Smooth muscle cell (in vitro differentiated cells): ENCODE results near the gene CISD3. TPM values are rescaled to one million over a fixed set of nuclear protein-coding genes. Genes with fewer than 3 reads are reported as not detected.

ENCODE experiments used
- DNase-seq: peaks from one replicate; lab custom pipeline; 2025; ENCODE audit not compliant: unreplicated experiment; lab: John Stamatoyannopoulos, UW
- H2AFZ ChIP-seq: fragments of 200-600 bp; sonication (generic); 2 replicates; pipeline ENCODE4 v1.6.0; 2016; ENCODE audit warnings: antibody characterized with exemption, low read depth, mild to moderate bottlenecking
- H3F3A ChIP-seq: fragments of 200-600 bp; sonication (generic); 2 replicates; pipeline ENCODE4 v1.6.0; 2017; ENCODE audit warnings: antibody characterized with exemption, low read depth
- H3K27ac ChIP-seq: fragments of 200-600 bp; sonication (generic); 2 replicates; pipeline ENCODE4 v1.5.1; 2016; ENCODE audit warnings: low read depth, mild to moderate bottlenecking
- H3K27me3 ChIP-seq: fragments of 200-600 bp; sonication (generic); 2 replicates; pipeline ENCODE4 v1.6.1; 2016; ENCODE audit warnings: low read depth, mild to moderate bottlenecking
- H3K36me3 ChIP-seq: fragments of 200-600 bp; sonication (generic); 2 replicates; pipeline ENCODE4 v1.5.1; 2016; ENCODE audit warnings: low read depth
- H3K4me1 ChIP-seq: fragments of 200-600 bp; sonication (generic); 2 replicates; pipeline ENCODE4 v1.5.1; 2016; ENCODE audit warnings: low read depth
- H3K4me2 ChIP-seq: fragments of 200-600 bp; sonication (generic); 2 replicates; pipeline ENCODE4 v1.6.0; 2016; ENCODE audit warnings: mild to moderate bottlenecking
- H3K4me3 ChIP-seq: fragments of 200-600 bp; sonication (generic); 2 replicates; pipeline ENCODE4 v1.5.1; 2016; ENCODE audit warnings: mild to moderate bottlenecking
- H3K79me2 ChIP-seq: fragments of 200-600 bp; sonication (generic); 2 replicates; pipeline ENCODE4 v1.6.0; 2016; ENCODE audit warnings: low read depth, mild to moderate bottlenecking
- H3K9ac ChIP-seq: fragments of 200-600 bp; sonication (generic); 2 replicates; pipeline ENCODE4 v1.6.0; 2016; ENCODE audit warnings: low read depth
- H3K9me3 ChIP-seq: fragments of 200-600 bp; sonication (generic); replicated peaks from 2 replicates; pipeline ENCODE4 v1.5.1; 2016; ENCODE audit warnings: low read depth
- H4K20me1 ChIP-seq: fragments of 200-600 bp; sonication (generic); 2 replicates; pipeline ENCODE4 v1.6.0; 2016; ENCODE audit warnings: low read depth
- CTCF ChIP-seq: fragments of 200-600 bp; sonication (generic); IDR thresholded peaks from 2 replicates; pipeline ENCODE4 v1.5.1; 2017; ENCODE audit warnings: borderline replicate concordance, mild to moderate bottlenecking, antibody characterized with exemption; ENCODE audit not compliant: insufficient read depth, poor library complexity, severe bottlenecking
- WGBS: methylation state at CpG from one replicate; pipeline ENCODE4 v1.1.7; 2016; ENCODE audit warnings: low lambda C conversion rate; 5-methylcytosine and 5-hydroxymethylcytosine counted together
- polyA plus RNA-seq: library from polyadenylated mRNA; unstranded; fragments of >200 nt; fragmentation: Nextera tagmentation; extraction: Ambion mirVana; gene quantifications from 2 replicates; pipeline ENCODE4 v1.2.1, GENCODE V29; 2016
- total RNA-seq: library from RNA; depleted of rRNA; stranded (reverse); fragments of >200 nt; gene quantifications from 2 replicates; pipeline ENCODE4 v1.2.3, GENCODE V29; 2014

The CISD3 gene
- total and polyA plus RNA-seq, 2 experiments from 2014 or later: 1.3 to 15.1 TPM

- TF ChIP-seq CTCF: no peak
- no peak overlapping the region for H3K4me2 ChIP-seq
- H3K9ac ChIP-seq: no peak overlapping the region
Observed at GRCh38 chr17:38727736-38728135, 2.4 kb upstream of the CISD3 start.

GRCh38 chr17:38728290-38728831, 1.8 kb upstream of the CISD3 start:
- Histone ChIP-seq H4K20me1 (no peaks in the 10 kb centered on the region), H3K27me3 (no peaks in the 10 kb centered on the region), H2AFZ (no peak overlapping the region), H3K36me3 (no peaks in the 10 kb centered on the region), H3K4me2 (no peak overlapping the region), H3K4me1 (peaks cover 5% of the 10 kb centered on the region), H3K9me3 (no peaks in the 10 kb centered on the region), H3K4me3 (no peak overlapping the region), H3K27ac (no peak overlapping the region), H3K9ac (no peak overlapping the region), H3K79me2 (no peaks in the 10 kb centered on the region), H3F3A (peaks cover 12% of the 10 kb centered on the region)
- 88% methylated on average over 8 of the region's 8 CpGs for WGBS
- no peak for TF ChIP-seq CTCF
- no peak for DNase-seq

More at GRCh38 chr17:38727736-38728135, 2.4 kb upstream of the CISD3 start:
- no peak overlapping the region for H2AFZ ChIP-seq
- no peak for DNase-seq
- H3K27ac ChIP-seq: no peak overlapping the region
- no peaks in the 10 kb centered on the region for H3K9me3 ChIP-seq
- no peaks in the 10 kb centered on the region for H4K20me1 ChIP-seq
- no peaks in the 10 kb centered on the region for H3K27me3 ChIP-seq
- peaks cover 12% of the 10 kb centered on the region for H3F3A ChIP-seq
- WGBS: 87% methylated on average over 5 of the region's 5 CpGs
- no peak overlapping the region for H3K4me3 ChIP-seq
- no peaks in the 10 kb centered on the region for H3K36me3 ChIP-seq
- H3K4me1 ChIP-seq: peaks cover 5% of the 10 kb centered on the region
- no peaks in the 10 kb centered on the region for H3K79me2 ChIP-seq

- Histone ChIP-seq H3K4me1 (peaks cover 5% of the 10 kb centered on the region), H3K4me3 (peak overlapping the region; percentile 72), H3F3A (peaks cover 12% of the 10 kb centered on the region), H2AFZ (no peak overlapping the region), H3K27ac (no peak overlapping the region), H3K36me3 (no peaks in the 10 kb centered on the region), H3K9me3 (no peaks in the 10 kb centered on the region), H3K9ac (peak overlapping the region; percentile 60), H3K27me3 (no peaks in the 10 kb centered on the region), H4K20me1 (peaks cover 7% of the 10 kb centered on the region), H3K4me2 (peak overlapping the region; percentile 89), H3K79me2 (no peaks in the 10 kb centered on the region)
- no peak for DNase-seq
- 44% methylated on average over 14 of the region's 14 CpGs for WGBS
- TF ChIP-seq CTCF: no peak
Observed at GRCh38 chr17:38729368-38729885, 714 bp upstream of the CISD3 start.
